Type B pancreatic cell (in vitro differentiated cells): ENCODE results near the gene PLA2G3. TPM values are rescaled to one million over a fixed set of nuclear protein-coding genes. Genes with fewer than 3 reads are reported as not detected.

Experiments used
- DNase-seq: peaks from one replicate; pipeline ENCODE4 v3.0.0; 2021; ENCODE audit warnings: mixed read lengths; ENCODE audit not compliant: unreplicated experiment; ENCODE audit errors: extremely low spot score
- H3K27ac Mint-ChIP-seq: 2 replicates; pipeline ENCODE4 v1.8.0; 2021; ENCODE audit warnings: mild to moderate bottlenecking, mixed read lengths
- H3K27me3 Mint-ChIP-seq: 2 replicates; pipeline ENCODE4 v1.8.0; 2021; ENCODE audit warnings: mixed read lengths
- H3K36me3 Mint-ChIP-seq: 2 replicates; pipeline ENCODE4 v1.8.0; 2021; ENCODE audit warnings: mixed read lengths
- H3K4me1 Mint-ChIP-seq: one replicate; pipeline ENCODE4 v1.8.0; 2021; ENCODE audit warnings: mixed read lengths; ENCODE audit not compliant: unreplicated experiment
- H3K4me3 Mint-ChIP-seq: 2 replicates; pipeline ENCODE4 v1.8.0; 2021; ENCODE audit warnings: mild to moderate bottlenecking, mixed read lengths
- H3K9me3 Mint-ChIP-seq: 2 replicates; pipeline ENCODE4 v1.8.0; 2021; ENCODE audit warnings: mixed read lengths
- total RNA-seq: library from RNA; stranded (reverse); gene quantifications from 2 replicates; pipeline ENCODE4 v1.2.1, GENCODE V29; 2021; ENCODE audit warnings: low replicate concordance
- TF ChIP-seq, protein P1 (sequence below): fragments of 200-600 bp; sonication (generic); conservative IDR thresholded peaks from 2 replicates; pipeline ENCODE4 v1.5.0; 2021; ENCODE audit warnings: antibody characterized with exemption, mild to moderate bottlenecking

The PLA2G3 gene
- total RNA-seq, 1 donor from 2014 or later = 0.75 TPM

DNA sequence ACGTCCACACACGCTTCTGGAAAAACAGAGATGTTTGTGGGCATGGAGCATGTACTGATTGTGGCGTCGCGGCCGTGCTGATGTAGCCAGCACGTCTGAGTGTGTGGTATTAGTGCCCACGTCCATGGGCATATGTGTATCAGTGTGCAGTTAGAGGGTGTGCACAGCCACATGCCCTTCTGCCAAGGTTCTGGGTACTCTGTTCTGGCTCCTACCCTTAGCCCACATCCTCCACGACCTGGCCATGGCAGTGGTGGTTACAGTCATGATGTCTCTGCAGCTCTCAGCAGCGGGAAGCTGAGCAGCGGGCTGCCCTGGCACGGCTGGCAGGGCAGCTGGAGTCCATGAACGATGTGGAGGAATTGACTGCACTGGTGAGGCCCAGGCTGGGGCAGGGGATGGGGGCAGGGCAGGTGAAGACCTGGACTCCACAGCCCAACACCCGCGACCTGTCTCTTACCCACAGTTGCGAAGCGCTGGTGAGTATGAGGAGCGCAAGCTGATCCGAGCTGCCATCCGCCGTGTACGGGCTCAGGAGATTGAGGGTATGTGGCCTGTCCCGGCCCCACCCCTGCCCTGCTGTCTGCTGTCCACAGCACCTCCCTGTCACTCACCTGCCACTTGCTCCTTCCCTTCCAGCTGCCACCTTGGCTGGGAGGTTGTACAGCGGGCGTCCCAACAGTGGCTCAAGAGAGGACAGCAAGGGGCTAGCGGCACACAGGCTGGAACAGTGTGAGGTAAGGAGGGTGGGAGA is 51.9 kb downstream of the PLA2G3 start:
- TF ChIP-seq, protein P1, sequence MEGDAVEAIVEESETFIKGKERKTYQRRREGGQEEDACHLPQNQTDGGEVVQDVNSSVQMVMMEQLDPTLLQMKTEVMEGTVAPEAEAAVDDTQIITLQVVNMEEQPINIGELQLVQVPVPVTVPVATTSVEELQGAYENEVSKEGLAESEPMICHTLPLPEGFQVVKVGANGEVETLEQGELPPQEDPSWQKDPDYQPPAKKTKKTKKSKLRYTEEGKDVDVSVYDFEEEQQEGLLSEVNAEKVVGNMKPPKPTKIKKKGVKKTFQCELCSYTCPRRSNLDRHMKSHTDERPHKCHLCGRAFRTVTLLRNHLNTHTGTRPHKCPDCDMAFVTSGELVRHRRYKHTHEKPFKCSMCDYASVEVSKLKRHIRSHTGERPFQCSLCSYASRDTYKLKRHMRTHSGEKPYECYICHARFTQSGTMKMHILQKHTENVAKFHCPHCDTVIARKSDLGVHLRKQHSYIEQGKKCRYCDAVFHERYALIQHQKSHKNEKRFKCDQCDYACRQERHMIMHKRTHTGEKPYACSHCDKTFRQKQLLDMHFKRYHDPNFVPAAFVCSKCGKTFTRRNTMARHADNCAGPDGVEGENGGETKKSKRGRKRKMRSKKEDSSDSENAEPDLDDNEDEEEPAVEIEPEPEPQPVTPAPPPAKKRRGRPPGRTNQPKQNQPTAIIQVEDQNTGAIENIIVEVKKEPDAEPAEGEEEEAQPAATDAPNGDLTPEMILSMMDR = no peak
- Mint-ChIP-seq H3K4me1 (peaks cover 8% of the 10 kb centered on the region), H3K9me3 (no peaks in the 10 kb centered on the region), H3K36me3 (no peaks in the 10 kb centered on the region), H3K27ac (no peak overlapping the region), H3K27me3 (no peaks in the 10 kb centered on the region), H3K4me3 (no peak overlapping the region)
- DNase-seq = no peak

DNA sequence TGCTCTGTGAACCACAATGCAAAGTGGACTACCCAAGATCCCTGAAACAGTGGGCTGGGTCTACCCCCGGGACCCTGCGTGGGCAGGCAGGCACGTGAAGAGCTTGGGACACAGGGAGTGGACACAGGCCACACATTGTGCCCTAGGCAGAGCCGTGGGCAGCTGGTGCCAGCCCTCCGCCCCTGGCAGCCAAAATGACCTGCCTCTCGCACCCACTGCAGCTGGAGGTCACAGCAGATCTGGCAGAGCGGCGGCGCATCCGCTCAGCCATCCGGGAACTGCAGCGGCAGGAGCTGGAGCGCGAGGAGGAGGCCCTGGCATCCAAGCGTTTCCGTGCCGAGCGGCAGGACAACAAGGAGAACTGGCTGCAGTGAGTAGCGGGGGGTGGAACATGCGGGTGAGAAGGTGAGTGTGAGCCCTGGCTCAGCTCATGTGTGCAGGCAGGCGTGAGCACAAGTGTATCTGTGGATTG is 52.5 kb downstream of the PLA2G3 start:
- no peaks in the 10 kb centered on the region for H3K27me3 Mint-ChIP-seq
- no peak overlapping the region for H3K27ac Mint-ChIP-seq
- no peak for DNase-seq
- H3K36me3 Mint-ChIP-seq = no peaks in the 10 kb centered on the region
- H3K4me3 Mint-ChIP-seq = no peak overlapping the region
- H3K9me3 Mint-ChIP-seq = no peaks in the 10 kb centered on the region
- TF ChIP-seq, protein P1 = no peak
- peaks cover 14% of the 10 kb centered on the region for H3K4me1 Mint-ChIP-seq

GRCh38 chr22:31086703-31087330 is 53.5 kb downstream of the PLA2G3 start:
- H3K36me3 Mint-ChIP-seq = no peaks in the 10 kb centered on the region
- H3K4me3 Mint-ChIP-seq = peak overlapping the region; percentile 62
- TF ChIP-seq, protein P1 = no peak
- no peaks in the 10 kb centered on the region for H3K27me3 Mint-ChIP-seq
- H3K4me1 Mint-ChIP-seq = peaks cover 22% of the 10 kb centered on the region
- H3K27ac Mint-ChIP-seq = no peak overlapping the region
- no peaks in the 10 kb centered on the region for H3K9me3 Mint-ChIP-seq
- no peak for DNase-seq

- H3K27me3 Mint-ChIP-seq = no peaks in the 10 kb centered on the region
- H3K4me3 Mint-ChIP-seq = peak overlapping the region; percentile 84
- no peak overlapping the region for H3K27ac Mint-ChIP-seq
- TF ChIP-seq, protein P1 = no peak
- H3K9me3 Mint-ChIP-seq = no peaks in the 10 kb centered on the region
- DNase-seq = no peak
- peaks cover 26% of the 10 kb centered on the region for H3K4me1 Mint-ChIP-seq
- no peaks in the 10 kb centered on the region for H3K36me3 Mint-ChIP-seq
These were observed 54.4 kb downstream of the PLA2G3 start for GRCh38 chr22:31085928-31086327.

DNA sequence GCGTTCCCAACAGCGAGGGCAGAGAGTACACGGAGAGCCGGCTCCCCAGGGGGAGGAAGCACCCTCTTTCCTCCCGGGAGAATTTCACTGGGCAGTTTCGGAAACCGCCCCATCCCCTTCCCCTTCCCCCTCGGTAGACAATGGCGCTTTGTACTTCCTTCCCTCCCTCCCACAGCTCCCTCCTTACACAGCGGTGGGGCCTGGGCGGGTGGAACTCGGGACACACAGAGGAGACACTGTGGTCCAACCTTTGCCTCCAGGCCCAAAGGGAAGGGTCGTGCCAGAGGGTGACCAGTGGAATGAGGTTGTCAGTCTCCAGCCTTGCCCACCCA is 54.8 kb downstream of the PLA2G3 start:
- Mint-ChIP-seq H3K9me3 (no peaks in the 10 kb centered on the region), H3K4me3 (peak overlapping the region; percentile 84), H3K4me1 (peaks cover 29% of the 10 kb centered on the region), H3K27me3 (no peaks in the 10 kb centered on the region), H3K36me3 (no peaks in the 10 kb centered on the region), H3K27ac (peak overlapping the region; percentile 26)
- DNase-seq = no peak
- TF ChIP-seq, protein P1 = peak; percentile 7
